IMR-90 (cell line): ENCODE measurements around the gene SLC25A51. TPM values are rescaled to one million over a fixed set of nuclear protein-coding genes. Genes with fewer than 3 reads are reported as not detected.
A peak's percentile ranks its signal among the peaks of the same experiment; 100 is the strongest.

ENCODE experiments used
- ATAC-seq: fragments of 200-7000 bp; cut with Tn5 transposase; 2 replicates; pipeline ENCODE4 v1.9.1; 2020; ENCODE audit warnings: low read depth, mild to moderate bottlenecking, moderate library complexity
- BruUV-seq: library from RNA; stranded (reverse); fragments of 400-500 nt; replicated peaks from 2 replicates; lab custom pipeline; 2021; lab: Mats Ljungman, UMichigan
- CTCF ChIA-PET: fragments of 300-600 bp; formaldehyde crosslinking; extraction: SDS; loops from one replicate; lab custom pipeline; 2021; ENCODE audit warnings: antibody characterized with exemption; lab: Yijun Ruan, JAX
- POLR2A ChIA-PET: fragments of 300-600 bp; sonication (Branson Sonifier 250); formaldehyde crosslinking; loops from one replicate; lab custom pipeline; 2022; ENCODE audit warnings: antibody characterized with exemption; ENCODE audit not compliant: unreplicated experiment; lab: Charles Lee
- DNase-seq: peaks from one replicate; pipeline ENCODE4 v3.0.0; 2013
- H2AFZ ChIP-seq: replicated peaks from 2 replicates; pipeline ENCODE3; 2013; ENCODE audit warnings: low read length, mild to moderate bottlenecking; ENCODE audit not compliant: poor library complexity
- H2AK5ac ChIP-seq: 2 replicates; pipeline ENCODE4 v1.6.1; 2013; ENCODE audit warnings: low read depth, low read length, inconsistent platforms
- H2AK9ac ChIP-seq: replicated peaks from 2 replicates; pipeline ENCODE3; 2013; ENCODE audit warnings: mild to moderate bottlenecking, low read depth, low read length, moderate library complexity; ENCODE audit not compliant: poor library complexity
- H2BK120ac ChIP-seq: 2 replicates; pipeline ENCODE4 v1.6.1; 2013; ENCODE audit warnings: low read depth, low read length, inconsistent platforms
- H2BK15ac ChIP-seq: 3 replicates; pipeline ENCODE4 v1.6.1; 2013; ENCODE audit warnings: low read depth, low read length, inconsistent platforms
- H2BK20ac ChIP-seq: 2 replicates; pipeline ENCODE4 v1.6.1; 2013; ENCODE audit warnings: low read depth, mild to moderate bottlenecking, inconsistent platforms, low read length, moderate library complexity
- H2BK5ac ChIP-seq: 2 replicates; pipeline ENCODE4 v1.6.1; 2013; ENCODE audit warnings: mild to moderate bottlenecking, low read depth, low read length, inconsistent platforms; ENCODE audit not compliant: poor library complexity, severe bottlenecking
- H3K14ac ChIP-seq: replicated peaks from 2 replicates; pipeline ENCODE4 v1.6.1; 2013; ENCODE audit warnings: low read depth, low read length, inconsistent platforms
- H3K18ac ChIP-seq: 2 replicates; pipeline ENCODE4 v1.6.1; 2013; ENCODE audit warnings: low read depth, low read length, control low read depth
- H3K23ac ChIP-seq: 2 replicates; pipeline ENCODE4 v1.6.1; 2013; ENCODE audit warnings: low read depth, low read length, inconsistent platforms
- H3K27ac ChIP-seq: 2 replicates; pipeline ENCODE4 v1.5.1; 2013; ENCODE audit warnings: mild to moderate bottlenecking, control low read depth, low read length; ENCODE audit not compliant: insufficient read depth
- H3K27me3 ChIP-seq: 2 replicates; pipeline ENCODE4 v1.6.1; 2013; ENCODE audit warnings: low read length; ENCODE audit not compliant: control insufficient read depth, insufficient read depth
- H3K36me3 ChIP-seq: 2 replicates; pipeline ENCODE4 v1.6.1; 2013; ENCODE audit warnings: low read length, mixed read lengths; ENCODE audit not compliant: control insufficient read depth, insufficient read depth
- H3K4ac ChIP-seq: 2 replicates; pipeline ENCODE4 v1.6.1; 2013; ENCODE audit warnings: low read depth, low read length, inconsistent platforms
- H3K4me1 ChIP-seq: 2 replicates; pipeline ENCODE4 v1.6.1; 2013; ENCODE audit warnings: low read length, mixed read lengths; ENCODE audit not compliant: control insufficient read depth, insufficient read depth
- H3K4me2 ChIP-seq: 2 replicates; pipeline ENCODE4 v1.6.1; 2013; ENCODE audit warnings: low read depth, mild to moderate bottlenecking, control low read depth, low read length, moderate library complexity
- H3K4me3 ChIP-seq: 2 replicates; pipeline ENCODE4 v1.5.1; 2013; ENCODE audit warnings: low read depth, mild to moderate bottlenecking, control low read depth, low read length, moderate library complexity; ENCODE audit not compliant: insufficient read depth
- H3K56ac ChIP-seq: 2 replicates; pipeline ENCODE4 v1.6.1; 2013; ENCODE audit warnings: low read length, inconsistent platforms; ENCODE audit not compliant: insufficient read depth; ENCODE audit errors: extremely low read depth
- H3K79me1 ChIP-seq, 2 experiments: 2 replicates each; pipeline ENCODE4 v1.6.1; 2013; ENCODE audit warnings: low read length in 2 of 2, inconsistent platforms in 1 of 2, low read depth in 1 of 2
- H3K9ac ChIP-seq: 2 replicates; pipeline ENCODE4 v1.6.1; 2013; ENCODE audit warnings: low read depth, low read length, control low read depth
- H3K9me1 ChIP-seq: 2 replicates; pipeline ENCODE4 v1.6.1; 2013; ENCODE audit warnings: low read length, inconsistent platforms; ENCODE audit not compliant: insufficient read depth
- H3K9me3 ChIP-seq: 2 replicates; pipeline ENCODE4 v1.6.1; 2013; ENCODE audit warnings: low read length; ENCODE audit not compliant: control insufficient read depth, insufficient read depth
- H4K20me1 ChIP-seq: 2 replicates; pipeline ENCODE4 v1.6.1; 2013; ENCODE audit warnings: low read length, inconsistent platforms; ENCODE audit not compliant: insufficient read depth
- H4K5ac ChIP-seq: 2 replicates; pipeline ENCODE4 v1.6.1; 2013; ENCODE audit warnings: mild to moderate bottlenecking, low read depth, low read length, control low read depth
- H4K8ac ChIP-seq, 2 experiments: 2 replicates each; pipeline ENCODE4 v1.6.1; 2013; ENCODE audit warnings: low read depth in 2 of 2, low read length in 2 of 2, control low read depth in 1 of 2, inconsistent platforms in 1 of 2
- H4K91ac ChIP-seq: 2 replicates; pipeline ENCODE4 v1.6.1; 2013; ENCODE audit warnings: low read depth, low read length, inconsistent platforms; ENCODE audit not compliant: insufficient read depth
- CEBPB ChIP-seq: IDR thresholded peaks from 2 replicates; pipeline ENCODE4 v1.6.1; 2012; ENCODE audit warnings: low read depth, low read length, improper control_type of control experiment
- NFE2L2 ChIP-seq: fragments of 150-350 bp; IDR thresholded peaks from 2 replicates; pipeline ENCODE4 v1.6.1; 2016; ENCODE audit warnings: low read depth, mild to moderate bottlenecking, low read length
- RFX5 ChIP-seq: IDR thresholded peaks from 2 replicates; pipeline ENCODE4 v1.8.0; 2012; ENCODE audit warnings: low read depth, mild to moderate bottlenecking, low read length, moderate library complexity
- WGBS, 2 experiments: methylation state at CpG; one replicate each; pipeline versions ENCODE4 v1.1.5 to v1.1.7; 2013; ENCODE audit warnings: missing lambda C conversion rate in 2 of 2; ENCODE audit not compliant: insufficient read length in 1 of 2; ENCODE audit errors: extremely low coverage in 2 of 2; 5-methylcytosine and 5-hydroxymethylcytosine counted together
- dilution Hi-C: fragments of 300-500 bp; cut with HindIII; formaldehyde crosslinking; loops from one replicate; pipeline ENCODE4 v1.14.3; 2018; ENCODE audit warnings: low sequenced_read_pairs; ENCODE audit not compliant: unreplicated experiment
- in situ Hi-C: fragments of 300-500 bp; cut with MboI; formaldehyde crosslinking; loops from 3 replicates; pipeline ENCODE4 v1.14.3; 2019; ENCODE audit warnings: low sequenced_read_pairs, inconsistent platforms, mixed read lengths
- intact Hi-C: fragments of 100-400 bp; cut with micrococcal nuclease; formaldehyde crosslinking; loops from 2 replicates; pipeline ENCODE4 v1.10.0; 2022
- polyA plus RNA-seq, 3 experiments: library from polyadenylated mRNA; depleted of rRNA; stranded (reverse); fragments of >200 nt; gene quantifications; 2 replicates each; pipeline ENCODE4 v1.2.3, GENCODE V29; 2012; ENCODE audit warnings: low replicate concordance in 1 of 3
- total RNA-seq: library from RNA; depleted of rRNA; stranded (reverse); fragments of >200 nt; gene quantifications from 2 replicates; pipeline ENCODE4 v1.2.3, GENCODE V29; 2012
- TF ChIP-seq, protein P1 (sequence below): fragments of 150-350 bp; IDR thresholded peaks from 2 replicates; pipeline ENCODE4 v1.6.1; 2017; ENCODE audit warnings: mild to moderate bottlenecking, antibody characterized with exemption, low read length, low read depth

SLC25A51 gene
- total and polyA plus RNA-seq, 2 of the 4 experiments (the other 2 are of a cell fraction) = 14.1 to 81.6 TPM

DNA sequence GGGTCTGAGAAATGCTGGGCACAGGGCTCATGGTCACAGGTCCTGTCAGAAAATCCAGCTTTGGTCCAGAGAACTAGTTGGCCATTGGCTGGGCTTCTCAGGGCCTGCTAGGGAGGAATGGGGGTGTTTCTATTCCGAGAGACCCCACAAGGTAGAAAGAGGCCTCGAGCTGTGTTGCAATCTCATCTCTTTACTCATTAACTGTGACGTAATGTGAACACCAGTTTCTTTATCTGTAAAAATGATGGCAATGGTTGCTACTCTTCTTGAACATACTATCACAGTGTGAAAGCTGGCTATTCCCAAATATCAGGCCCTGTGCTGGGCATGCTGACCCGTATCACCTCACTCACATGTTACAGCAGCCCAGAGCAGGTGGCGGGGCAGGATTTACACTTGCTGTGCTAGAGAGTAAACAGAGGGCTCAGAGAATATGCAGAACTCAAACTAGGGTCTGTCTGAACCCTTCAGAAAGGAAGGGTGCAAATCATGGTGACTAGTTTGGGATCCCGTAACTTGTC lies 35.7 kb upstream of the SLC25A51 start:
- in situ Hi-C loops (no loop called here), intact Hi-C loops (no loop called here), dilution Hi-C loops (loop anchor here (25.0 kb wide), 1 partner anchor 123 kb away; the partner anchor contains the start of gene SHB)
- peaks cover 52% of the 10 kb centered on the region for H3K4me1 ChIP-seq
- H2BK5ac ChIP-seq = peak overlapping the region; percentile 85
- no peak overlapping the region for H2AFZ ChIP-seq
- H3K27me3 ChIP-seq = no peaks in the 10 kb centered on the region
- H4K20me1 ChIP-seq = peaks cover 17% of the 10 kb centered on the region; the same call in 1 of the 2 replicates
- WGBS, 2 experiments = no CpG with 5 or more reads among the region's 6 CpGs
- no peak overlapping the region for H3K9ac ChIP-seq
- no peak overlapping the region for H3K4me2 ChIP-seq
- H3K79me1 ChIP-seq = peaks cover 67 to 92% of the 10 kb centered on the region in 2 experiments
- H3K56ac ChIP-seq = no peak overlapping the region
- 0 out of 2 replicates have a peak overlapping the region, but pooled peaks have one; percentile 64 for H2BK20ac ChIP-seq
- peak overlapping the region; percentile 84; the same call in 1 of the 2 replicates for H3K23ac ChIP-seq
- peak overlapping the region; percentile 4 for H2AK9ac ChIP-seq
- TF ChIP-seq, protein P1, sequence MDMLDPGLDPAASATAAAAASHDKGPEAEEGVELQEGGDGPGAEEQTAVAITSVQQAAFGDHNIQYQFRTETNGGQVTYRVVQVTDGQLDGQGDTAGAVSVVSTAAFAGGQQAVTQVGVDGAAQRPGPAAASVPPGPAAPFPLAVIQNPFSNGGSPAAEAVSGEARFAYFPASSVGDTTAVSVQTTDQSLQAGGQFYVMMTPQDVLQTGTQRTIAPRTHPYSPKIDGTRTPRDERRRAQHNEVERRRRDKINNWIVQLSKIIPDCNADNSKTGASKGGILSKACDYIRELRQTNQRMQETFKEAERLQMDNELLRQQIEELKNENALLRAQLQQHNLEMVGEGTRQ = no peak
- TF ChIP-seq NFE2L2 (no peak), CEBPB (peak; percentile 94), RFX5 (no peak)
- peak overlapping the region; percentile 86 for H3K14ac ChIP-seq
- BruUV-seq = no TSS peak
- POLR2A ChIA-PET = no interaction called here
- peak overlapping the region; percentile 33 to 80 for H4K8ac ChIP-seq
- H2BK120ac ChIP-seq = peak overlapping the region; percentile 91
- no peaks in the 10 kb centered on the region for H3K9me3 ChIP-seq
- H3K27ac ChIP-seq = peak overlapping the region; percentile 92
- peak overlapping the region; percentile 95 for H2BK15ac ChIP-seq
- no peak for ATAC-seq
- DNase-seq = peak; percentile 51
- H4K5ac ChIP-seq = peak overlapping the region; percentile 28
- peaks cover 16% of the 10 kb centered on the region for H3K36me3 ChIP-seq
- CTCF ChIA-PET = no interaction called here
- H3K18ac ChIP-seq = peak overlapping the region; percentile 27
- H4K91ac ChIP-seq = peak overlapping the region; percentile 92
- peaks cover 54% of the 10 kb centered on the region for H3K9me1 ChIP-seq
- H2AK5ac ChIP-seq = peak overlapping the region; percentile 98
- peak overlapping the region; percentile 82 for H3K4ac ChIP-seq
- no peak overlapping the region for H3K4me3 ChIP-seq
